SK-N-SH (cell line): ENCODE data around the gene MEFV. TPM values are rescaled to one million over a fixed set of nuclear protein-coding genes. Genes with fewer than 3 reads are reported as not detected.

Source experiments
- CTCF ChIA-PET: fragments of 300-600, 350-600 bp; formaldehyde crosslinking; extraction: SDS; loops from one replicate; lab custom pipeline; 2021; lab: Yijun Ruan, JAX
- POLR2A ChIA-PET: fragments of 350-600 bp; sonication (Branson Sonifier 250); formaldehyde crosslinking; extraction: SDS; loops from one replicate; lab custom pipeline; 2020; ENCODE audit warnings: antibody characterized with exemption, inconsistent platforms; lab: Yijun Ruan, JAX
- DNase-seq: peaks from one replicate; pipeline ENCODE4 v3.0.0; 2012
- H2AFZ ChIP-seq: fragments of 200-600 bp; sonication (generic); 2 replicates; pipeline ENCODE4 v1.8.1; 2016; ENCODE audit warnings: antibody characterized with exemption, mild to moderate bottlenecking, low read depth
- H3F3A ChIP-seq: fragments of 200-600 bp; sonication (generic); replicated peaks from 2 replicates; pipeline ENCODE3; 2016; ENCODE audit warnings: antibody characterized with exemption, mild to moderate bottlenecking; ENCODE audit not compliant: insufficient read depth
- H3K27ac ChIP-seq, 2 experiments: fragments of 200-500 bp in 1 of 2; fragments of 200-600 bp in 1 of 2; sonication (Bioruptor generic) in 1 of 2; sonication (generic), shearing (Covaris generic) in 1 of 2; 2 replicates each; pipeline versions ENCODE4 v1.5.1 to v1.6.1; 2014 to 2016; ENCODE audit warnings: low read depth in 2 of 2, inconsistent platforms in 1 of 2, low read length in 1 of 2, mild to moderate bottlenecking in 1 of 2, mixed read lengths in 1 of 2
- H3K27me3 ChIP-seq: fragments of 200-600 bp; sonication (generic), shearing (Covaris generic); 2 replicates; pipeline ENCODE4 v1.6.1; 2016; ENCODE audit warnings: mixed run types; ENCODE audit not compliant: insufficient read depth
- H3K36me3 ChIP-seq, 2 experiments: fragments of 200-500 bp in 1 of 2; fragments of 200-600 bp in 1 of 2; sonication (Bioruptor generic) in 1 of 2; sonication (generic) in 1 of 2; replicated peaks in 1 of 2; 2 replicates each; pipeline versions ENCODE3 to v1.5.1; 2014 to 2016; ENCODE audit warnings: low read length in 1 of 2, mild to moderate bottlenecking in 1 of 2; ENCODE audit not compliant: insufficient read depth in 2 of 2, control insufficient read depth in 1 of 2
- H3K4me1 ChIP-seq, 2 experiments: fragments of 200-500 bp in 1 of 2; fragments of 200-600 bp in 1 of 2; sonication (Bioruptor generic) in 1 of 2; sonication (generic), shearing (Covaris generic) in 1 of 2; 2 replicates each; pipeline versions ENCODE4 v1.5.1 to v1.6.1; 2014 to 2016; ENCODE audit warnings: low read depth in 1 of 2, low read length in 1 of 2, mixed run types in 1 of 2; ENCODE audit not compliant: insufficient read depth in 2 of 2, control insufficient read depth in 1 of 2
- H3K4me2 ChIP-seq: fragments of 200-600 bp; sonication (generic), shearing (Covaris generic); 2 replicates; pipeline ENCODE4 v1.6.1; 2017; ENCODE audit warnings: mixed run types
- H3K4me3 ChIP-seq, 2 experiments: fragments of 200-500 bp in 1 of 2; fragments of 200-600 bp in 1 of 2; sonication (Bioruptor generic) in 1 of 2; sonication (generic), shearing (Covaris generic) in 1 of 2; 2 replicates each; pipeline versions ENCODE4 v1.5.1 to v1.8.1; 2014 to 2016; ENCODE audit warnings: low read depth in 2 of 2, inconsistent platforms in 1 of 2, low read length in 1 of 2, mild to moderate bottlenecking in 1 of 2, mixed read lengths in 1 of 2, moderate library complexity in 1 of 2
- H3K79me2 ChIP-seq: fragments of 200-600 bp; sonication (generic); 2 replicates; pipeline ENCODE4 v1.8.1; 2017; ENCODE audit warnings: mild to moderate bottlenecking; ENCODE audit not compliant: insufficient read depth
- H3K9ac ChIP-seq: fragments of 200-600 bp; sonication (generic); 2 replicates; pipeline ENCODE4 v1.6.1; 2017; ENCODE audit warnings: mixed run types
- H3K9me2 ChIP-seq: fragments of 200-600 bp; sonication (generic); 2 replicates; pipeline ENCODE4 v1.6.1; 2017; ENCODE audit warnings: mixed run types
- H3K9me3 ChIP-seq: fragments of 200-600 bp; sonication (generic); 2 replicates; pipeline ENCODE4 v1.6.1; 2017; ENCODE audit warnings: mixed run types, mild to moderate bottlenecking, moderate library complexity
- H4K20me1 ChIP-seq: fragments of 200-600 bp; sonication (generic); 2 replicates; pipeline ENCODE4 v1.6.1; 2017; ENCODE audit warnings: mild to moderate bottlenecking, mixed run types; ENCODE audit not compliant: insufficient read depth
- FOXM1 ChIP-seq: IDR thresholded peaks from 2 replicates; pipeline ENCODE4 v1.4.0; 2012; ENCODE audit warnings: low read depth, mild to moderate bottlenecking
- IRF3 ChIP-seq: fragments of 150-350 bp; IDR thresholded peaks from 2 replicates; pipeline ENCODE4 v1.6.1; 2016; ENCODE audit warnings: mild to moderate bottlenecking, low read depth, low read length
- MEF2A ChIP-seq: IDR thresholded peaks from 2 replicates; pipeline ENCODE4 v1.4.0; 2012; ENCODE audit warnings: low read depth, borderline replicate concordance
- POLR2AphosphoS5 ChIP-seq: IDR thresholded peaks from 2 replicates; pipeline ENCODE4 v1.6.1; 2012; ENCODE audit warnings: low read depth, low read length
- REST ChIP-seq: IDR thresholded peaks from 2 replicates; pipeline ENCODE4 v1.6.1; 2012; ENCODE audit warnings: mild to moderate bottlenecking, low read depth, low read length, moderate library complexity
- SIN3A ChIP-seq: IDR thresholded peaks from 2 replicates; pipeline ENCODE4 v1.6.1; 2012; ENCODE audit warnings: low read depth, mild to moderate bottlenecking, low read length, moderate library complexity, borderline replicate concordance
- TCF12 ChIP-seq: IDR thresholded peaks from 2 replicates; pipeline ENCODE4 v1.4.0; 2012
- USF1 ChIP-seq: IDR thresholded peaks from 2 replicates; pipeline ENCODE4 v1.4.0; 2012; ENCODE audit warnings: low read depth, borderline replicate concordance
- WGBS: methylation state at CpG from one replicate; pipeline ENCODE4 v1.1.6; 2017; ENCODE audit warnings: low lambda C conversion rate; 5-methylcytosine and 5-hydroxymethylcytosine counted together
- polyA plus RNA-seq, 3 experiments: library from polyadenylated mRNA; depleted of rRNA; stranded (reverse); fragments of >200 nt; gene quantifications; 2 replicates each; pipeline ENCODE4 v1.2.3, GENCODE V29; 2012
- TF ChIP-seq, protein P1 (sequence below): IDR thresholded peaks from 2 replicates; pipeline ENCODE4 v1.4.0; 2012; ENCODE audit warnings: low read depth, borderline replicate concordance

The MEFV gene
- polyA plus RNA-seq, 1 of the 3 experiments (the other 2 are of a cell fraction), result not detected

DNA sequence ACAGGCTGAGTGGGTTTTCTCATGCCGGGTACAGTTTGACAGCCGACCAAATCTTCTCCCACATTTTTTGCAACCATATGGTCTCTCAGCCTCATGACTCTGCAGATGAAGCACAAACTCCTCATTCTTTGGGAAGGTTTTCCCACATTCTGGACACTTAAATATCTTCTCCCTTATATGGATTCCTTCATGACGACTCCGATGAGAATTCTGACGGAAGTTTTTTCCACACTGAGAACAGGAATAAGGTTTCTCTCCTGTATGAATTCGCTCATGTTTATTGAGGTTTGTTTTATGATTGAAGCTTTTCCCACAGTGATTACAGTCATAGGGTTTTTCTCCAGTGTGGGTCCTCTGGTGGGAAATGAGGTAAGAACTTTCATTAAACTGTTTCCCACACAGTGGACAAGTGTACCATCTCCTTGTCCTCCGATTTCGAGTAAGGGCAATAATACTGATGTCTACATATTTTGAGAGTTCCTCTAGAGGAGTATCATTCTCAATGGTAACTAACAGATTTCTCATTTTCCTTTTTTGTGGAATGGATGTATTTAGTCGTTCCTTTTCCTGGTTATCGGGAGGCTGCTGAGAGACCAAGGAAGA lies 32.4 kb downstream of the MEFV start:
- CTCF ChIA-PET, result no interaction called here
- POLR2A ChIA-PET, result no interaction called here

GRCh38 chr16:3220839-3221238 lies 35.6 kb downstream of the MEFV start:
- H3K4me2 ChIP-seq, result no peak overlapping the region
- H3K79me2 ChIP-seq, result no peaks in the 10 kb centered on the region
- H2AFZ ChIP-seq, result no peak overlapping the region
- POLR2A ChIA-PET, result interaction anchor here (1.0 kb wide), 1 partner anchor 135 kb away, joined by 3 read pairs; the partner anchor contains the start of gene OR2C1
- TF ChIP-seq SIN3A (no peak), MEF2A (no peak), IRF3 (no peak), FOXM1 (no peak), REST (no peak)
- TF ChIP-seq, protein P1, sequence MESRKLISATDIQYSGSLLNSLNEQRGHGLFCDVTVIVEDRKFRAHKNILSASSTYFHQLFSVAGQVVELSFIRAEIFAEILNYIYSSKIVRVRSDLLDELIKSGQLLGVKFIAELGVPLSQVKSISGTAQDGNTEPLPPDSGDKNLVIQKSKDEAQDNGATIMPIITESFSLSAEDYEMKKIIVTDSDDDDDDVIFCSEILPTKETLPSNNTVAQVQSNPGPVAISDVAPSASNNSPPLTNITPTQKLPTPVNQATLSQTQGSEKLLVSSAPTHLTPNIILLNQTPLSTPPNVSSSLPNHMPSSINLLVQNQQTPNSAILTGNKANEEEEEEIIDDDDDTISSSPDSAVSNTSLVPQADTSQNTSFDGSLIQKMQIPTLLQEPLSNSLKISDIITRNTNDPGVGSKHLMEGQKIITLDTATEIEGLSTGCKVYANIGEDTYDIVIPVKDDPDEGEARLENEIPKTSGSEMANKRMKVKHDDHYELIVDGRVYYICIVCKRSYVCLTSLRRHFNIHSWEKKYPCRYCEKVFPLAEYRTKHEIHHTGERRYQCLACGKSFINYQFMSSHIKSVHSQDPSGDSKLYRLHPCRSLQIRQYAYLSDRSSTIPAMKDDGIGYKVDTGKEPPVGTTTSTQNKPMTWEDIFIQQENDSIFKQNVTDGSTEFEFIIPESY, result no peak
- H3K4me1 ChIP-seq, result no peaks in the 10 kb centered on the region
- H3K9me2 ChIP-seq, result no peaks in the 10 kb centered on the region
- H3K9ac ChIP-seq, result no peak overlapping the region
- peaks cover 14 to 34% of the 10 kb centered on the region in 2 experiments for H3K36me3 ChIP-seq
- H3K4me3 ChIP-seq, result no peak overlapping the region
- H4K20me1 ChIP-seq, result no peaks in the 10 kb centered on the region
- no peak for DNase-seq
- H3K27me3 ChIP-seq, result peaks cover 10% of the 10 kb centered on the region; the same call in 1 of the 2 replicates
- WGBS, result 80% methylated on average over 10 of the region's 10 CpGs
- no peak overlapping the region for H3K27ac ChIP-seq
- CTCF ChIA-PET, result no interaction called here
- peaks cover 18% of the 10 kb centered on the region for H3K9me3 ChIP-seq
- no peaks in the 10 kb centered on the region for H3F3A ChIP-seq

More for the DNA sequence above, 32.4 kb downstream of the MEFV start:
- WGBS, result 97% methylated on average over 10 of the region's 10 CpGs
- Histone ChIP-seq H4K20me1 (no peaks in the 10 kb centered on the region), H3K79me2 (no peaks in the 10 kb centered on the region), H3K27ac (no peak overlapping the region), H3K27me3 (no peaks in the 10 kb centered on the region), H2AFZ (no peak overlapping the region), H3K9me3 (peaks cover 26% of the 10 kb centered on the region), H3F3A (no peaks in the 10 kb centered on the region), H3K9me2 (no peaks in the 10 kb centered on the region)
- no peak for DNase-seq
- TF ChIP-seq, protein P1, result no peak
- TF ChIP-seq TCF12 (peak; percentile 23; the same call in 1 of the 2 replicates), POLR2AphosphoS5 (no peak), FOXM1 (no peak), USF1 (no peak)
- TF ChIP-seq, all 33 proteins: peak for 1
- Histone ChIP-seq H3K9ac (no peak overlapping the region), H3K36me3 (peaks cover 30 to 65% of the 10 kb centered on the region in 2 experiments), H3K4me3 (no peak overlapping the region; a peak in 1 of 4 replicates), H3K4me2 (no peak overlapping the region), H3K4me1 (no peaks in the 10 kb centered on the region)
